Esophagus squamous epithelium (tissue), 4 donors: Measurements from ENCODE around the gene PMFBP1.

Experiments used
- CTCF ChIP-seq, 6 experiments: fragments of 450-650 bp in 4 of 6; fragments of 200-600 bp in 2 of 6; sonication (generic) in 2 of 6; IDR thresholded peaks; one replicate each; pipeline ENCODE4 v1.5.1; 2016 to 2019; ENCODE audit warnings: antibody characterized with exemption in 6 of 6, mild to moderate bottlenecking in 4 of 6, moderate library complexity in 4 of 6
- POLR2A ChIP-seq, 4 donors: fragments of 450-650 bp; IDR thresholded peaks; one replicate each; pipeline ENCODE4 v1.6.1; 2017; ENCODE audit warnings: antibody characterized with exemption in 4 of 4, mild to moderate bottlenecking in 4 of 4, moderate library complexity in 3 of 4

- no peak for TF ChIP-seq CTCF (IDR thresholded peaks at IDR 0.05)
- no peak for TF ChIP-seq POLR2A (IDR thresholded peaks at IDR 0.05)
Measured at GRCh38 chr16:72179204-72179970, 7.4 kb upstream of the PMFBP1 start.
